Esophagus muscularis mucosa (tissue), 4 donors: ENCODE results near the gene ANKRD35. TPM values are rescaled to one million over a fixed set of nuclear protein-coding genes. Genes with fewer than 3 reads are reported as not detected.
A peak's percentile ranks its signal among the peaks of the same experiment; 100 is the strongest.

Source experiments
- DNase-seq: peaks from one replicate; pipeline ENCODE4 v3.0.0-alpha.2; 2017; ENCODE audit errors: extremely low spot score
- H3K27ac ChIP-seq, 4 donors: fragments of 200-600 bp; sonication (generic); replicated peaks in 1 of 4; 1 replicate in 3 of 4; 2 replicates in 1 of 4; pipeline ENCODE4 v1.5.1; 2016 to 2019; ENCODE audit warnings: mild to moderate bottlenecking in 1 of 4
- H3K27me3 ChIP-seq, 4 donors: fragments of 200-600 bp; sonication (generic); one replicate each; pipeline versions ENCODE4 v1.5.1 to v1.6.0; 2016 to 2019
- H3K36me3 ChIP-seq, 4 donors: fragments of 200-600 bp; sonication (generic); one replicate each; pipeline ENCODE4 v1.5.1; 2016 to 2019
- H3K4me1 ChIP-seq, 4 donors: fragments of 200-600 bp; sonication (generic); one replicate each; pipeline ENCODE4 v1.5.1; 2016 to 2019
- H3K4me3 ChIP-seq, 4 donors: fragments of 200-600 bp; sonication (generic); 1 replicate in 2 of 4; 2 replicates in 2 of 4; pipeline ENCODE4 v1.5.1; 2016 to 2019; ENCODE audit warnings: mild to moderate bottlenecking in 4 of 4, moderate library complexity in 1 of 4
- H3K9me3 ChIP-seq, 4 donors: fragments of 200-600 bp; sonication (generic); 1 replicate in 3 of 4; 2 replicates in 1 of 4; pipeline ENCODE4 v1.5.1; 2016 to 2019
- EP300 ChIP-seq: sonication (generic); formaldehyde crosslinking; IDR thresholded peaks from one replicate; pipeline ENCODE4 v1.6.1; 2017; ENCODE audit warnings: antibody characterized with exemption
- POLR2A ChIP-seq: fragments of 450-650 bp; IDR thresholded peaks from one replicate; pipeline ENCODE4 v1.6.1; 2017; ENCODE audit warnings: antibody characterized with exemption, moderate library complexity, mild to moderate bottlenecking, low read depth
- POLR2AphosphoS5 ChIP-seq, 2 donors: sonication (generic); formaldehyde crosslinking; IDR thresholded peaks; one replicate each; pipeline ENCODE4 v1.6.1; 2017; ENCODE audit warnings: antibody characterized with exemption in 2 of 2
- WGBS: methylation state at CpG from one replicate; pipeline ENCODE4 v1.1.5; 2018; 5-methylcytosine and 5-hydroxymethylcytosine counted together
- intact Hi-C: fragments of 100-400 bp; cut with DNase I; formaldehyde crosslinking; loops from one replicate; pipeline ENCODE4 v1.15.1; 2023
- total RNA-seq, 4 donors: library from RNA; depleted of rRNA; stranded (reverse); fragments of >200 nt; gene quantifications; one replicate each; pipeline versions ENCODE4 v1.1.0 to v1.2.1, GENCODE V29; 2016
- TF ChIP-seq, protein P1 (sequence below), 3 experiments: fragments of 200-600 bp in 2 of 3; fragments of 450-650 bp in 1 of 3; sonication (generic) in 2 of 3; IDR thresholded peaks; one replicate each; pipeline ENCODE4 v1.5.1; 2017 to 2019; ENCODE audit warnings: antibody characterized with exemption in 3 of 3, mild to moderate bottlenecking in 2 of 3, moderate library complexity in 1 of 3

The ANKRD35 gene
- total RNA-seq, 4 donors from 2014 or later, result 4.0 to 11.1 (median 8.4) TPM

DNA sequence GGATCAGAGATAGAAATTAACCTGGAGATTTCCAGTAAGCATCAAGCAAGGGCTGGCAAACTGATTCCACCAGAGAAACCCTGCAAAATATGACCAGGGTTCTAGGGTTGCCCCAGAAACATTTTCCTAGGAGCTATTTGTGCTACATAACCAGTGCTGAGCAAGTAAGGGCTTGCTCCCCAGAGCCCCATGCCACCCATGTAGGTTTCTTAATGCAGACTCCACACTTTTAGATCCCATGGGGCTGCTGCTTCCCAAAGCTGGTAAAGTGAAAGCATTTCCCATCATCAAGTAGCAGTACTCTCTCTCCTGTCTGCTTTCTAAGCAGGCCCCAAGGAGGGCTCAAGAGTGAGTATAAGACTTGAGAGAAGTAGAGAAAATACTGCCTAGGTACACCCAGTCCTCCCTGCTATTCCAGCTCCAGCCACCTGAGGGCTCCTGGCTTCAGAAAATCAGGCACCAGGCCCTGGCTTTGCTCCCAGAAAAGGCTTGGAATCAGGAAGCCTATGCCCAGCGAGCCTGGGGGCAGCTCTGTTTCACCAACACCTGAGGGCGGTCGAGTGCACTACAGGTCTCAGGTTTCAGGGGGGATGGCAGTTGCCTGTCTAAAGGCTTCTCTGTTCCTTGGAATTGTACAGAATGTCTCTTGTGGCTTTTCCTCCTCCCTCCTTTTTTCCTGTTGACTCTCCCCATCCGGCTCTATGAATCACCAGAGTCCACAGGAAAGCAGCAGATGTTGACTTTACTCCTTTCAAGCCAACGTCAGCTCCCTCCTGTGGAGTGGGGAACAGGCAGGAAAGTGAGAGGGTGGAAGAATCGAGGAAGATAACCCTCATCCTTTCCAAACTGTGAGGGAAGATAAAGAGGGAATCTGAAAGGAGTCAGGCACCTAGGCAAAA, 6.2 kb upstream of the ANKRD35 start:
- WGBS, result 0% methylated on average over 3 of the region's 6 CpGs
- Histone ChIP-seq H3K27me3 (no peaks in the 10 kb centered on the region), H3K4me1 (peaks cover 21 to 25% (median 23%) of the 10 kb centered on the region in 4 donors), H3K27ac (peak overlapping the region; percentile 76 to 84 (median 80)), H3K36me3 (no peaks in the 10 kb centered on the region), H3K9me3 (no peaks in the 10 kb centered on the region), H3K4me3 (peak overlapping the region; percentile 17 to 42 (median 34))
- peak; percentile 98 for DNase-seq
- TF ChIP-seq POLR2AphosphoS5 (IDR thresholded peaks at IDR 0.05) (peak; percentile 75 to 86), EP300 (no peak), POLR2A (no peak)
- TF ChIP-seq, protein P1, sequence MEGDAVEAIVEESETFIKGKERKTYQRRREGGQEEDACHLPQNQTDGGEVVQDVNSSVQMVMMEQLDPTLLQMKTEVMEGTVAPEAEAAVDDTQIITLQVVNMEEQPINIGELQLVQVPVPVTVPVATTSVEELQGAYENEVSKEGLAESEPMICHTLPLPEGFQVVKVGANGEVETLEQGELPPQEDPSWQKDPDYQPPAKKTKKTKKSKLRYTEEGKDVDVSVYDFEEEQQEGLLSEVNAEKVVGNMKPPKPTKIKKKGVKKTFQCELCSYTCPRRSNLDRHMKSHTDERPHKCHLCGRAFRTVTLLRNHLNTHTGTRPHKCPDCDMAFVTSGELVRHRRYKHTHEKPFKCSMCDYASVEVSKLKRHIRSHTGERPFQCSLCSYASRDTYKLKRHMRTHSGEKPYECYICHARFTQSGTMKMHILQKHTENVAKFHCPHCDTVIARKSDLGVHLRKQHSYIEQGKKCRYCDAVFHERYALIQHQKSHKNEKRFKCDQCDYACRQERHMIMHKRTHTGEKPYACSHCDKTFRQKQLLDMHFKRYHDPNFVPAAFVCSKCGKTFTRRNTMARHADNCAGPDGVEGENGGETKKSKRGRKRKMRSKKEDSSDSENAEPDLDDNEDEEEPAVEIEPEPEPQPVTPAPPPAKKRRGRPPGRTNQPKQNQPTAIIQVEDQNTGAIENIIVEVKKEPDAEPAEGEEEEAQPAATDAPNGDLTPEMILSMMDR (IDR thresholded peaks at IDR 0.05), result peak; percentile 89 to 100 (median 99)
- intact Hi-C loops, result loop anchor here (1.0 kb wide), 2 partner anchors 19 to 121 kb away; no protein-coding TSS in a partner anchor

DNA sequence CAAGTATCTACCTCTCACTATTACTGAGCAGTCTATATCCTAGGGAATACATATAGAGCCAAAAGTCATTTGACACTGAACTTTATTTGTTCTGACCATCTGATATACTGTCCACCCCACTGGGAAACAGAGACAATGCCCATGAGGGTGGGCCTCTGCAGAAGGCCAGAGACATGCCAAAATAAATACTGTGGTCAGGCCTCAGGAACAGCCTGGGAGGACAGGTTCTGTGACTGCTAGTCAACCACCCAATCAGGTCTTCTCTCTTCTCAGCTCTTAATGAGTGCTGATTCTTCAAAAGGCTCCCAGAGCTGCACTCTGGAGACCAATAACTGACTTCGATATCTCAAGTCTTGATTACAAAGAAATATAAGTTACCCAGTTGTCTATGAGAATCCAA, 5.5 kb upstream of the ANKRD35 start:
- TF ChIP-seq POLR2A, result no peak
- TF ChIP-seq POLR2AphosphoS5 (IDR thresholded peaks at IDR 0.05), result no peak
- TF ChIP-seq, protein P1 (IDR thresholded peaks at IDR 0.05), result no peak
- no peak for TF ChIP-seq EP300

DNA sequence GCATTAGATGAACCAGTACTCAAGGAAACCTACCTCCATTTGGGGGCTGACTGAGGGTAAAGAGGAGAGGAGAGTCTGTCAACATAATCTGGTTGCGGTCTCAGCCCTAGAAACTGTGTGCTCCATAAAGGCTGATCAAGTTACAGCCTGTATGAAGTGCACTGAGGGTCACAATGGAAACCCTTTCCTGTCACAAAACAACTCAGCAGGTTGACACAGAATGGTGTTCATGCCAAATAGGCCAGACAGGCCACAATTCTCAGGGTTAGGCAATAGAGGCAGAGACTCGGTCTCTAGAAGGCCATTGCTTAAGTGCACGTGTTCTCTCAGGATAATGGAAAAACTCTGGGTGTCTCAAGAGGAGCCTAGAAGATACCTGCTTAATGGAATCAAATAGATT, 4.1 kb upstream of the ANKRD35 start:
- H3K4me3 ChIP-seq, result no peak overlapping the region
- no peaks in the 10 kb centered on the region for H3K27me3 ChIP-seq
- H3K27ac ChIP-seq, result no peak overlapping the region
- no peaks in the 10 kb centered on the region for H3K9me3 ChIP-seq
- TF ChIP-seq POLR2AphosphoS5 (IDR thresholded peaks at IDR 0.05) (no peak), EP300 (no peak), POLR2A (no peak)
- TF ChIP-seq, protein P1 (IDR thresholded peaks at IDR 0.05), result no peak
- no peak for DNase-seq
- H3K36me3 ChIP-seq, result no peaks in the 10 kb centered on the region
- H3K4me1 ChIP-seq, result peaks cover 35 to 45% (median 37%) of the 10 kb centered on the region in 4 donors
- intact Hi-C loops, result no loop called here
- WGBS, result 83% methylated on average over 1 of the region's 3 CpGs

More for the DNA sequence above, 5.5 kb upstream of the ANKRD35 start:
- no peak for DNase-seq
- Histone ChIP-seq H3K27ac (peak overlapping the region; percentile 76 to 84 (median 80)), H3K27me3 (no peaks in the 10 kb centered on the region), H3K4me1 (peaks cover 26 to 31% (median 29%) of the 10 kb centered on the region in 4 donors), H3K9me3 (no peaks in the 10 kb centered on the region), H3K36me3 (no peaks in the 10 kb centered on the region), H3K4me3 (no peak overlapping the region)
- 55% methylated on average over 1 of the region's 1 CpG for WGBS
- intact Hi-C loops, result no loop called here

DNA sequence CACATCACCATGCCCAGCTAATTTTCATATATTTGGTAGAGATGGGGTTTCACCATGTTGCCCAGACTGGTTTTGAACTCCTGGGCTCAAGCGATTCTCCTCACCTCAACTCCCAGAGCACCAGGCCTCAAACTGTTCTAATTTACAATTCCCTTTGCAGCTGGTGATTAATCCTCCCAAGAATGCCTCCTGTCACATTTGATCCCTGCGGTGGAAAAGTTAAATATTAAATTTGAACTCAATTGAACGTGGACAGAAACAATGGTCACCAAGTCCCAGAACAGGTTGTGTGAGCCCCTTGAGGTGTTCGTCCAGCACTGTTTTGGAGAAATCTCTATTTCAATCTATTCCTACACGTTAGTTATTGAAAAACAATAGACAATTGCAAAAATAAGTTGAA, 2.0 kb upstream of the ANKRD35 start:
- intact Hi-C loops, result no loop called here
- Histone ChIP-seq H3K27ac (no peak overlapping the region), H3K4me1 (peaks cover 30 to 39% (median 32%) of the 10 kb centered on the region in 4 donors), H3K4me3 (no peak overlapping the region), H3K9me3 (no peaks in the 10 kb centered on the region), H3K27me3 (no peaks in the 10 kb centered on the region), H3K36me3 (no peaks in the 10 kb centered on the region)
- WGBS, result 86% methylated on average over 5 of the region's 5 CpGs
- TF ChIP-seq, protein P1 (IDR thresholded peaks at IDR 0.05), result no peak
- no peak for DNase-seq
